ENCODE results near the gene CSAG2.
"Not testable (repeated sequence)": the region's sequence is repeated elsewhere in the genome, so short reads cannot be mapped to it uniquely, and the experiment has no call there.

The CSAG2 gene

GRCh38 chrX:152709173-152709572, at the start of gene CSAG2:
CSAG2 (minus strand) TSS chrX:152709273; CDS start chrX:152709112, 161 bp downstream.
- not testable (repeated sequence) for ATAC-seq

GRCh38 chrX:152754871-152755270, 45.8 kb upstream of the CSAG2 start:
- ATAC-seq: not testable (repeated sequence)

- ATAC-seq: not testable (repeated sequence)
Measured at GRCh38 chrX:152753686-152754650, 44.9 kb upstream of the CSAG2 start, which contains the start of gene MAGEA2. MAGEA2 (minus strand) TSS chrX:152753842; CDS start chrX:152751363, 2,479 bp downstream.

GRCh38 chrX:152738560-152738959, 29.5 kb upstream of the CSAG2 start:
- no peak for ATAC-seq

- ATAC-seq: not testable (repeated sequence)
Measured at GRCh38 chrX:152736528-152736927, 27.5 kb upstream of the CSAG2 start.

GRCh38 chrX:152735860-152736511, 26.9 kb upstream of the CSAG2 start:
- no peak for ATAC-seq

- ATAC-seq: no peak
Measured at GRCh38 chrX:152735101-152735500, 26.0 kb upstream of the CSAG2 start.

- ATAC-seq: not testable (repeated sequence)
Measured at GRCh38 chrX:152734143-152734858, 25.2 kb upstream of the CSAG2 start.

GRCh38 chrX:152733261-152733975, 24.3 kb upstream of the CSAG2 start, which contains the start of the genes CSAG1 and MAGEA12:
CSAG1 (minus strand) TSS chrX:152733721; CDS start chrX:152732460, 1,261 bp downstream.
MAGEA12 (plus strand) TSS chrX:152733757; CDS start chrX:152736162, 2,405 bp downstream.
- ATAC-seq: no peak

- no peak for ATAC-seq
Measured at GRCh38 chrX:152725409-152725808, 16.3 kb upstream of the CSAG2 start.

GRCh38 chrX:152713815-152714787, 5.0 kb upstream of the CSAG2 start, which contains the start of gene MAGEA2B:
MAGEA2B (plus strand) TSS chrX:152714628; CDS start chrX:152717107, 2,479 bp downstream.
- ATAC-seq: not testable (repeated sequence)

- not testable (repeated sequence) for ATAC-seq
Measured at GRCh38 chrX:152713195-152713594, 4.1 kb upstream of the CSAG2 start.

- not testable (repeated sequence) for ATAC-seq
Measured at GRCh38 chrX:152706500-152706899, 2.6 kb downstream of the CSAG2 start.

GRCh38 chrX:152700390-152700789, 8.7 kb downstream of the CSAG2 start:
- not testable (repeated sequence) for ATAC-seq

GRCh38 chrX:152697952-152698931, 10.8 kb downstream of the CSAG2 start, which contains the start of gene MAGEA3:
MAGEA3 (plus strand) TSS chrX:152698794; CDS start chrX:152700833, 2,039 bp downstream.
- ATAC-seq: not testable (repeated sequence)

- not testable (repeated sequence) for ATAC-seq
Measured at GRCh38 chrX:152681012-152681411, 28.1 kb downstream of the CSAG2 start.

- not testable (repeated sequence) for ATAC-seq
Measured at GRCh38 chrX:152674652-152675051, 34.4 kb downstream of the CSAG2 start.

GRCh38 chrX:152674135-152674534, 34.9 kb downstream of the CSAG2 start:
- no peak for ATAC-seq

GRCh38 chrX:152663086-152663485, 46.0 kb downstream of the CSAG2 start:
- ATAC-seq: no peak

Measured in activated CD4-positive, CD25-positive, alpha-beta regulatory T cell treated with anti-CD3 and anti-CD28 coated beads, Interleukin-2, amount 50 U/mL, for 24 hours (primary cell).